ENCODE data around the gene CMSS1.

GRCh38 chr3:100209948-100210771 is 392.5 kb downstream of the CMSS1 start:
- TF ChIP-seq, protein P1, sequence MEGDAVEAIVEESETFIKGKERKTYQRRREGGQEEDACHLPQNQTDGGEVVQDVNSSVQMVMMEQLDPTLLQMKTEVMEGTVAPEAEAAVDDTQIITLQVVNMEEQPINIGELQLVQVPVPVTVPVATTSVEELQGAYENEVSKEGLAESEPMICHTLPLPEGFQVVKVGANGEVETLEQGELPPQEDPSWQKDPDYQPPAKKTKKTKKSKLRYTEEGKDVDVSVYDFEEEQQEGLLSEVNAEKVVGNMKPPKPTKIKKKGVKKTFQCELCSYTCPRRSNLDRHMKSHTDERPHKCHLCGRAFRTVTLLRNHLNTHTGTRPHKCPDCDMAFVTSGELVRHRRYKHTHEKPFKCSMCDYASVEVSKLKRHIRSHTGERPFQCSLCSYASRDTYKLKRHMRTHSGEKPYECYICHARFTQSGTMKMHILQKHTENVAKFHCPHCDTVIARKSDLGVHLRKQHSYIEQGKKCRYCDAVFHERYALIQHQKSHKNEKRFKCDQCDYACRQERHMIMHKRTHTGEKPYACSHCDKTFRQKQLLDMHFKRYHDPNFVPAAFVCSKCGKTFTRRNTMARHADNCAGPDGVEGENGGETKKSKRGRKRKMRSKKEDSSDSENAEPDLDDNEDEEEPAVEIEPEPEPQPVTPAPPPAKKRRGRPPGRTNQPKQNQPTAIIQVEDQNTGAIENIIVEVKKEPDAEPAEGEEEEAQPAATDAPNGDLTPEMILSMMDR (IDR thresholded peaks at IDR 0.05): no peak
- TF ChIP-seq POLR2A (IDR thresholded peaks at IDR 0.05) (no peak), EP300 (IDR thresholded peaks at IDR 0.05) (no peak)
